HepG2 (cell line): ENCODE results near the gene BCL2L13. TPM values are rescaled to one million over a fixed set of nuclear protein-coding genes. Genes with fewer than 3 reads are reported as not detected.
A peak's percentile ranks its signal among the peaks of the same experiment; 100 is the strongest.

Source experiments
- ARID4A ChIP-seq: sonication (generic); formaldehyde crosslinking; IDR thresholded peaks from 2 replicates; pipeline ENCODE4 v1.5.0; 2020; ENCODE audit warnings: mild to moderate bottlenecking, missing genetic modification reagents, borderline replicate concordance
- CREB1 ChIP-seq, 2 experiments: fragments of 450-650 bp in 1 of 2; IDR thresholded peaks; 2 replicates each; pipeline ENCODE4 v1.6.1; 2016 to 2017; ENCODE audit warnings: control low read depth in 1 of 2, mild to moderate bottlenecking in 1 of 2, missing compliant biosample characterization in 1 of 2, missing genetic modification characterization in 1 of 2
- HIVEP1 ChIP-seq: sonication (generic); formaldehyde crosslinking; IDR thresholded peaks from 2 replicates; pipeline ENCODE4 v1.4.0; 2020; ENCODE audit warnings: mild to moderate bottlenecking, missing genetic modification reagents
- IRF2 ChIP-seq: IDR thresholded peaks from 2 replicates; pipeline ENCODE4 v1.6.1; 2018; ENCODE audit warnings: missing genetic modification reagents, missing compliant biosample characterization
- JUN ChIP-seq: sonication (generic); formaldehyde crosslinking; IDR thresholded peaks from 2 replicates; pipeline ENCODE4 v1.4.0; 2020; ENCODE audit warnings: mild to moderate bottlenecking, missing genetic modification reagents
- KAT8 ChIP-seq: IDR thresholded peaks from 2 replicates; pipeline ENCODE4 v1.6.1; 2016; ENCODE audit warnings: missing genetic modification reagents, missing compliant biosample characterization
- KDM1A ChIP-seq: IDR thresholded peaks from 2 replicates; pipeline ENCODE4 v1.6.1; 2016; ENCODE audit warnings: missing compliant biosample characterization
- KDM5A ChIP-seq: fragments of 200-600 bp; sonication (generic); IDR thresholded peaks from 2 replicates; pipeline ENCODE4 v1.7.0; 2018; ENCODE audit warnings: antibody characterized with exemption, mild to moderate bottlenecking, low read length, borderline replicate concordance
- NFKB2 ChIP-seq: sonication (generic); formaldehyde crosslinking; IDR thresholded peaks from 2 replicates; pipeline ENCODE4 v1.4.0; 2020; ENCODE audit warnings: missing genetic modification reagents, borderline replicate concordance
- NRL ChIP-seq: sonication (generic); formaldehyde crosslinking; IDR thresholded peaks from 2 replicates; pipeline ENCODE4 v1.5.0; 2020; ENCODE audit warnings: missing genetic modification reagents, mild to moderate bottlenecking, moderate library complexity, borderline replicate concordance
- SIN3B ChIP-seq: fragments of 150-350 bp; IDR thresholded peaks from 2 replicates; pipeline ENCODE4 v1.6.1; 2014; ENCODE audit warnings: low read length
- SIX1 ChIP-seq: sonication (generic); formaldehyde crosslinking; IDR thresholded peaks from 2 replicates; pipeline ENCODE4 v1.4.0; 2020; ENCODE audit warnings: missing genetic modification reagents, borderline replicate concordance
- SRY ChIP-seq: sonication (generic); formaldehyde crosslinking; IDR thresholded peaks from 2 replicates; pipeline ENCODE4 v1.8.0; 2022; ENCODE audit warnings: mild to moderate bottlenecking, missing genetic modification reagents
- SSRP1 ChIP-seq: IDR thresholded peaks from 2 replicates; pipeline ENCODE4 v1.6.1; 2016; ENCODE audit warnings: control low read depth
- TARDBP ChIP-seq: sonication (generic); formaldehyde crosslinking; IDR thresholded peaks from 2 replicates; pipeline ENCODE4 v1.8.0; 2022; ENCODE audit warnings: mild to moderate bottlenecking, missing genetic modification reagents
- TFAP4 ChIP-seq: sonication (generic); IDR thresholded peaks from 2 replicates; pipeline ENCODE4 v1.6.1; 2016; ENCODE audit warnings: low read depth, borderline replicate concordance
- TGIF2 ChIP-seq: IDR thresholded peaks from 2 replicates; pipeline ENCODE4 v1.6.1; 2016; ENCODE audit warnings: control low read depth, missing compliant biosample characterization
- TRAFD1 ChIP-seq: sonication (generic); formaldehyde crosslinking; IDR thresholded peaks from 2 replicates; pipeline ENCODE4 v1.5.1; 2020; ENCODE audit warnings: missing genetic modification reagents, mild to moderate bottlenecking, borderline replicate concordance
- ZFY ChIP-seq: sonication (generic); formaldehyde crosslinking; IDR thresholded peaks from 2 replicates; pipeline ENCODE4 v1.4.0; 2020; ENCODE audit warnings: missing genetic modification reagents
- ZNF124 ChIP-seq: sonication (generic); formaldehyde crosslinking; IDR thresholded peaks from 2 replicates; pipeline ENCODE4 v1.4.0; 2020; ENCODE audit warnings: missing genetic modification reagents
- ZNF501 ChIP-seq: sonication (generic); formaldehyde crosslinking; IDR thresholded peaks from 2 replicates; pipeline ENCODE4 v1.5.1; 2020; ENCODE audit warnings: mild to moderate bottlenecking, moderate library complexity, missing genetic modification reagents
- ZNF605 ChIP-seq: sonication (generic); formaldehyde crosslinking; IDR thresholded peaks from 2 replicates; pipeline ENCODE4 v1.8.0; 2022; ENCODE audit warnings: mild to moderate bottlenecking, missing genetic modification reagents
- ZNF607 ChIP-seq: sonication (generic); formaldehyde crosslinking; IDR thresholded peaks from 2 replicates; pipeline ENCODE4 v1.5.1; 2020; ENCODE audit warnings: missing genetic modification reagents, mild to moderate bottlenecking, borderline replicate concordance
- polyA plus RNA-seq, 8 experiments: library from polyadenylated mRNA; depleted of rRNA in 3 of 8; stranded (reverse) in 7 of 8; unstranded in 1 of 8; fragments of >200 nt; fragmentation: Illumina TruSeq in 4 of 8; extraction: Trizol in 4 of 8; gene quantifications; 2 replicates each; pipeline versions ENCODE4 v1.2.1 to v1.2.3, GENCODE V29; 2011 to 2016; ENCODE audit warnings: low read depth in 4 of 8, missing spikeins in 1 of 8, mixed read lengths in 1 of 8; ENCODE audit not compliant: insufficient read depth in 1 of 8
- total RNA-seq, 5 experiments: library from RNA; depleted of rRNA; stranded (reverse); fragments of >200 nt; fragmentation: Illumina TruSeq; extraction: Trizol; gene quantifications; 2 replicates each; pipeline ENCODE4 v1.2.3, GENCODE V29; 2016; ENCODE audit warnings: low read depth in 1 of 5

Gene BCL2L13
- total and polyA plus RNA-seq, 2 of the 13 experiments (the other 11 are each of a cell fraction or from before 2014, with no cell fraction given): 13.5 to 14.6 TPM

GRCh38 chr22:17628406-17629172 is 10.0 kb upstream of the BCL2L13 start, which contains the start of gene ATP6V1E1 (continued):
- TF ChIP-seq CREB1 (IDR thresholded peaks at IDR 0.05): peak; percentile 79
- peak; percentile 93 for TF ChIP-seq CREB1 (CRISPR knock-in tag; IDR thresholded peaks at IDR 0.05)
- TF ChIP-seq NFKB2 (CRISPR knock-in tag): 0 out of 2 replicates have a peak, but pooled peaks have one; percentile 40
- no peak for TF ChIP-seq ZNF124 (CRISPR knock-in tag)
- peak; percentile 96 for TF ChIP-seq ZFY
- TF ChIP-seq ZNF501 (CRISPR knock-in tag): peak; percentile 89
- no peak for TF ChIP-seq JUN
- peak; percentile 95 for TF ChIP-seq KAT8 (CRISPR knock-in tag)
- no peak for TF ChIP-seq SIX1 (CRISPR knock-in tag)
- TF ChIP-seq IRF2 (CRISPR knock-in tag): no peak
- peak; percentile 88; the same call in 1 of the 2 replicates for TF ChIP-seq TFAP4
- 0 out of 2 replicates have a peak, but pooled peaks have one; percentile 30 for TF ChIP-seq HIVEP1
- no peak for TF ChIP-seq SIN3B
- peak; percentile 96 for TF ChIP-seq KDM5A
- peak; percentile 91 for TF ChIP-seq ARID4A (CRISPR knock-in tag)
- peak; percentile 21; the same call in 1 of the 2 replicates for TF ChIP-seq TGIF2 (CRISPR knock-in tag)
- TF ChIP-seq ZNF607 (CRISPR knock-in tag): 0 out of 2 replicates have a peak, but pooled peaks have one; percentile 19
- peak; percentile 12; the same call in 1 of the 2 replicates for TF ChIP-seq KDM1A (CRISPR knock-in tag)
- TF ChIP-seq SRY (CRISPR knock-in tag): no peak
- peak; percentile 16; the same call in 1 of the 2 replicates for TF ChIP-seq ZNF605
- TF ChIP-seq TARDBP: peak; percentile 59
- no peak for TF ChIP-seq SSRP1 (CRISPR knock-in tag)
- TF ChIP-seq NRL: peak; percentile 55; the same call in 1 of the 2 replicates
- no peak for TF ChIP-seq TRAFD1 (CRISPR knock-in tag)
